Stimulated activated memory B cell treated with anti-CD40 and anti-IgM and Interleukin-4, amounts not matched to agents 10 μg/mL and 1 μg/mL and 100 μg/mL, for 72 hours (primary cell): Measurements from ENCODE around the gene FASTK.

Experiments
- ATAC-seq: fragments of 150-1000 bp; cut with Tn5 transposase; 2 replicates; pipeline ENCODE4 v1.10.0; 2021
- H3K27ac Mint-ChIP-seq: one replicate; pipeline ENCODE4 v1.8.0; 2022; ENCODE audit warnings: mild to moderate bottlenecking, mixed read lengths
- H3K27me3 Mint-ChIP-seq: one replicate; pipeline ENCODE4 v1.8.0; 2022; ENCODE audit warnings: mixed read lengths
- H3K36me3 Mint-ChIP-seq: one replicate; pipeline ENCODE4 v1.8.0; 2022; ENCODE audit warnings: mixed read lengths
- H3K4me1 Mint-ChIP-seq: one replicate; pipeline ENCODE4 v1.8.0; 2022; ENCODE audit warnings: mixed read lengths
- H3K4me3 Mint-ChIP-seq: one replicate; pipeline ENCODE4 v1.8.0; 2022; ENCODE audit warnings: mild to moderate bottlenecking, moderate library complexity, mixed read lengths
- H3K9me3 Mint-ChIP-seq: one replicate; pipeline ENCODE4 v1.8.0; 2022; ENCODE audit warnings: mixed read lengths

The FASTK gene

DNA sequence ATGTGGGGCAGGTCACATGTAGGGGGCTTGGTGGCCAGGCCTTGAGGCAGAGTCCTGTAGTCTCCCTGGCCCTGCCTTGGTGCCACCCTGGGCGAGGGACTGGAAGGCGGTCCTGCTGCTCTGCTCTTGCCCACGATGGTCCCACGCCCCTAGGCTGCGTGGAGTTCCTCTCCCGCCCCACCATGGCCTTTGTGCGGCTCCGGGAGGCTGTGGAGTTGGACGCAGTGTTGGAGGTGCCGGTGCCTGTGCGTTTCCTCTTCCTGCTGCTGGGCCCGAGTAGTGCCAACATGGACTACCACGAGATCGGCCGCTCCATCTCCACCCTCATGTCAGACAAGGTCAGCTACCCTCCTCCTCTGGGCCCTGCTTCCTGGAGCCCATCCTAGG is 10.0 kb downstream of the FASTK start:
- Mint-ChIP-seq H3K27ac (no peak overlapping the region), H3K4me3 (no peak overlapping the region), H3K9me3 (no peaks in the 10 kb centered on the region), H3K36me3 (peaks cover 63% of the 10 kb centered on the region), H3K27me3 (no peaks in the 10 kb centered on the region), H3K4me1 (peaks cover under 1% of the 10 kb centered on the region)
- ATAC-seq = no peak

DNA sequence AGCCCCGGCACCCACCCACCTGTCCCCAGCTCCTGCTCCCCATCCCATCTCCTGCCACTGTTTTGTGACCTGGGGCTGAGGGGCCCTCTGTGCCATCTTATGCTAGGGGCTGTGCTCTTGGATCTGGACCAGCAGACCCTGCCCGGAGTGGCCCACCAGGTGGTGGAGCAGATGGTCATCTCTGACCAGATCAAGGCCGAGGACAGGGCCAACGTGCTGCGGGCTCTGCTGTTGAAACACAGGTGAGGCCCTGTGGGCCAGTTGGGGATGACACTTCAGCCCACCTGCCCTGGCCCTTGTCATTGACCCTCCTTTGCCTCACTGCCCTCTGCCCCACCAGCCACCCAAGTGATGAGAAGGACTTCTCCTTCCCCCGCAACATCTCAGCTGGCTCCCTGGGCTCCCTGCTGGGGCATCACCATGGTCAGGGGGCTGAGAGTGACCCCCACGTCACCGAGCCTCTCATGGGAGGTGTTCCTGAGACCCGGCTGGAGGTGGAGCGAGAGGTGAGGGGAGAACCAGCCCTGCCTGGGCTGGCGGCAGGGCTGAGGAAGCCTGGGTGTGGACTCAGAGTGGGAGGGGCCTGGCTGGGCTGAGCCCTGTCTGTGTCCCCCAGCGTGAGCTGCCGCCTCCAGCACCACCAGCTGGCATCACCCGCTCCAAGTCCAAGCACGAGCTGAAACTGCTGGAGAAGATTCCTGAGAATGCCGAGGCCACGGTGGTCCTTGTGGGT is 10.6 kb downstream of the FASTK start:
- H3K9me3 Mint-ChIP-seq = no peaks in the 10 kb centered on the region
- H3K4me1 Mint-ChIP-seq = peaks cover 4% of the 10 kb centered on the region
- no peak overlapping the region for H3K27ac Mint-ChIP-seq
- no peak overlapping the region for H3K4me3 Mint-ChIP-seq
- no peak for ATAC-seq
- H3K36me3 Mint-ChIP-seq = peaks cover 62% of the 10 kb centered on the region
- H3K27me3 Mint-ChIP-seq = no peaks in the 10 kb centered on the region

DNA sequence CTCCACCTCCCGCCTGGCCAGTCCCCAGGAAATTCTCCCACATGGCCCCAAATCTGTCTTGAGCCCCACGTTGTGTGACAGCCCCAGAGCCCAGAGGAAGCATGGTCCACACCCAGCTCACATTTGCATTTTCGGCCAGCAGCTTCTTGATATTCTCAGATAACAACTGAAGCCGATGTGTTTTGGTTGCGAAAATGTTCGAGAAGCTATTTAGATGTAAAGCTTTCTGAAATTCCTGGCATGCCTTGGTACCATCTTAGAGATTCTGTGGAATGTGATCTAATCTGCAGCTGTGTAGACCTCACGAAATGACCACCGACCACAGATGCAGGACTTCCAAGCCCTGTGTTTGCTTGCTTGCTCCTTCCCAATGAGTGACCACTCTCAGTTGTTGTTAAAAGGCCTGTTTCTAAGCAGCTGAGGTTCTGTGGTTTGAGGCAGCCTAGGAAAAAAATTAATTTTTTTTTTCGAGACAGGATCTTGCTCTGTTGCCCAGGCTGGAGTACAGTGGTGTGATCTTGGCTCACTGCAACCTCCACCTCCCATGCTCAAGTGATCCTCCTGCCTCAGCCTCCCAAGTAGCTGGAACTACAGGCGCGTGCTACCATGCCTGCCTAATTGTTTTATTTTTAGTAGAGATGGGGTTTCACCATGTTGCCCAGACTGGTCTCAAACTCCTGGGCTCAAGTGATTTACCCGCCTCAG is 12.4 kb downstream of the FASTK start:
- Mint-ChIP-seq H3K27ac (no peak overlapping the region), H3K4me1 (peaks cover 4% of the 10 kb centered on the region), H3K27me3 (no peaks in the 10 kb centered on the region), H3K9me3 (no peaks in the 10 kb centered on the region), H3K36me3 (peaks cover 63% of the 10 kb centered on the region), H3K4me3 (no peak overlapping the region)
- ATAC-seq = no peak

DNA sequence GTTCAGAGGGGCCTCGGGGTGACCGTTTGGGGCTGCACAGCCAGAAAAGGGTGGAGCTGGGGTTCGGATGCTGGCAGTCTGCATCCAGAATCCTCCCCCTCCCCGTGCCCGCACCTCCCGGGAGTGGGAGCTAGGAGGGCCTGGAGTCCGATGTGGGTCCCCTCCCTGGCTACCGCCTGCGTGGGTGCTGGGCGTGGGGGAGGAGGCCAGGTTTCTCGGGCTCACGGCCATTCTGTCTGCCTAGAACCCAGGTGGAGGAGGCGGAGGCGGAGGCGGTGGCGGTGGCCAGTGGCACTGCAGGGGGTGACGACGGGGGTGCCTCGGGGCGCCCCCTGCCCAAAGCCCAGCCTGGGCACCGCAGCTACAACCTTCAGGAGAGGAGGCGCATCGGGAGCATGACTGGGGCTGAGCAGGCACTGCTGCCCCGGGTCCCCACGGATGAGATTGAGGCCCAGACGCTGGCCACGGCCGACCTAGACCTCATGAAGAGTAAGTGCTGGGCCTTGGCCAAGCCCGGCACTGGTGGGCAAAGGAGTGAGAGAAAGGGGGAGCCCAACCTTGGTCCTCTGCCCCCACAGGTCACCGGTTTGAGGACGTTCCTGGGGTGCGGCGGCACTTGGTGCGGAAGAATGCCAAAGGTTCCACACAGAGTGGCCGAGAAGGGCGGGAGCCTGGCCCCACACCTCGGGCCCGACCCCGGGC is 14.2 kb downstream of the FASTK start:
- Mint-ChIP-seq H3K9me3 (no peaks in the 10 kb centered on the region), H3K4me3 (no peak overlapping the region), H3K27ac (no peak overlapping the region), H3K4me1 (peaks cover 10% of the 10 kb centered on the region), H3K27me3 (no peaks in the 10 kb centered on the region), H3K36me3 (peaks cover 51% of the 10 kb centered on the region)
- peak; percentile 25 for ATAC-seq

DNA sequence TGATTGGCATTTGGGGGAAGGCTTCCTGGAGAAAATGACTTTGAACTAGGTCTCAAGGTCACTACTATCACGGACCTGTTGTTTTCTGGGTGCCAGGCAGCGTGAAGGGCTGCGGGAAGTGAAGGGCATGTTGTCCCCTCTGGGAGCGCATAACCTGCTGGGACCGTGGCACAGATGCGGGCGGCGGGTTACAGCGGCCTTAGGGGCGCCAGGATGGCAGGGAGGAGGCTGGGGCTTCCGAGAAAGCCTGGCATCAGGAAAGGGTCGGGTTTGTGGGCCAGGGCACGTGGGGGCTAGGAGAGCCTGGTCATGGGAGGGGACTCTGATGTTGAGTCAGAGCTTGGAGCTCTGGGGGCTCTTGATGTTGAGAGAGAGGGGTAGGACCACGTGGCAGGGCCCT is 15.1 kb downstream of the FASTK start:
- ATAC-seq = no peak
- Mint-ChIP-seq H3K27me3 (no peaks in the 10 kb centered on the region), H3K4me3 (no peak overlapping the region), H3K4me1 (peaks cover 19% of the 10 kb centered on the region), H3K9me3 (no peaks in the 10 kb centered on the region), H3K27ac (no peak overlapping the region), H3K36me3 (peaks cover 44% of the 10 kb centered on the region)

DNA sequence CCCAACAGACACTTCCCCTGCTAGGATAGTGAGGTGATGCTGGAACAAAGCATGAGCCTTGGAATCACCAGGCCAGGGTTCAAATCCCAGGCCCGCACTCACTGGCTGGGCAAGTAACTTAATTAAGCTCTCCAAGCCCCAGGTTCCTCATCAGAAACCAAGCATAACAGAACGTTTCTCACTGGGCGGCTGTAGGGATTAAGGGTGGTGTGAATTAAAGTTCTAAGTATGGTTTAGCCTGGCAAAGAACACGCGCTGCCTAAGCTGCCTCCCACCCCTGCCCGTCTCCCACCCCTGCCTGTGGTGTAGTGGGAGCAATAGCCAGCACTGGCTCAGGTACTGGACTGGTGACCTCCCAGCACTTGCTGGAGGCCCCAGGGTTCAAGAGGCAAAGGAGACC is 15.6 kb downstream of the FASTK start:
- H3K36me3 Mint-ChIP-seq = peaks cover 39% of the 10 kb centered on the region

DNA sequence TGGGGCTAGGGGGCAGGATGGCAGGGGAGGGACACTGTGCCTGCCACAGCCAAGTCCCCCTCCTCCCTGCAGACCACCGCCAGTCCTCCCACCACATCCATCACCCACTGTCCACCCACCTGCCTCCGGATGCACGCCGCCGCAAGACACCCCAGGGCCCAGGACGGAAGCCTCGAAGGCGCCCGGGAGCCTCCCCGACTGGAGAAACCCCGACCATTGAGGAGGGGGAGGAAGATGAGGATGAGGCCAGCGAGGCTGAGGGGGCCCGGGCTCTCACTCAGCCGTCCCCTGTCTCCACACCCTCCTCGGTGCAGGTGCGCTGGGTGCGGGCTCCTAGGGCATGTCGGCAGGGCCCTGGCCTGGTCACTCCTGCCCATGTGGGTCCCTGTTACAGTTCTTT is 16.2 kb downstream of the FASTK start:
- Mint-ChIP-seq H3K9me3 (no peaks in the 10 kb centered on the region), H3K36me3 (peaks cover 33% of the 10 kb centered on the region), H3K4me3 (no peak overlapping the region), H3K27ac (no peak overlapping the region), H3K4me1 (peaks cover 25% of the 10 kb centered on the region), H3K27me3 (no peaks in the 10 kb centered on the region)
- no peak for ATAC-seq

More for the DNA sequence above, 15.6 kb downstream of the FASTK start:
- no peak overlapping the region for H3K4me3 Mint-ChIP-seq
- ATAC-seq = no peak
- H3K27ac Mint-ChIP-seq = no peak overlapping the region
- H3K4me1 Mint-ChIP-seq = peaks cover 24% of the 10 kb centered on the region
- H3K27me3 Mint-ChIP-seq = no peaks in the 10 kb centered on the region
- no peaks in the 10 kb centered on the region for H3K9me3 Mint-ChIP-seq

DNA sequence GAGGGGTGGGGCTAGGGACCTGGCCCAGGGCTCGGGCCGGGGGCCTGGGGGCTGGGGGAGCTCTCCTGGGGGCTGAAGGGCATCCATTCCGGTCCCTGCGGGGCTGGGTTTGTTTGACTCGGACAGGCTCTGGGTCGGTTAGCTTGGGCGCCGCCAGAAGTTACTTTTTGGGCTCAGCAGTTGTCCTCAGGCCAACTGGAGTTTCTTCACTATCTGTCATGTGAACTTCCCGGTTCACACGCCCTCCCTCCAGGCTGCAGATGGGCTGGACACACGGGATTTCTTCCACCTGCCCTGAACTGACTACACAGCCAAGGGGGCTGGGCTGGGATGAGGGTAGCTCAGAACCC is 17.4 kb downstream of the FASTK start:
- peaks cover 36% of the 10 kb centered on the region for H3K4me1 Mint-ChIP-seq

DNA sequence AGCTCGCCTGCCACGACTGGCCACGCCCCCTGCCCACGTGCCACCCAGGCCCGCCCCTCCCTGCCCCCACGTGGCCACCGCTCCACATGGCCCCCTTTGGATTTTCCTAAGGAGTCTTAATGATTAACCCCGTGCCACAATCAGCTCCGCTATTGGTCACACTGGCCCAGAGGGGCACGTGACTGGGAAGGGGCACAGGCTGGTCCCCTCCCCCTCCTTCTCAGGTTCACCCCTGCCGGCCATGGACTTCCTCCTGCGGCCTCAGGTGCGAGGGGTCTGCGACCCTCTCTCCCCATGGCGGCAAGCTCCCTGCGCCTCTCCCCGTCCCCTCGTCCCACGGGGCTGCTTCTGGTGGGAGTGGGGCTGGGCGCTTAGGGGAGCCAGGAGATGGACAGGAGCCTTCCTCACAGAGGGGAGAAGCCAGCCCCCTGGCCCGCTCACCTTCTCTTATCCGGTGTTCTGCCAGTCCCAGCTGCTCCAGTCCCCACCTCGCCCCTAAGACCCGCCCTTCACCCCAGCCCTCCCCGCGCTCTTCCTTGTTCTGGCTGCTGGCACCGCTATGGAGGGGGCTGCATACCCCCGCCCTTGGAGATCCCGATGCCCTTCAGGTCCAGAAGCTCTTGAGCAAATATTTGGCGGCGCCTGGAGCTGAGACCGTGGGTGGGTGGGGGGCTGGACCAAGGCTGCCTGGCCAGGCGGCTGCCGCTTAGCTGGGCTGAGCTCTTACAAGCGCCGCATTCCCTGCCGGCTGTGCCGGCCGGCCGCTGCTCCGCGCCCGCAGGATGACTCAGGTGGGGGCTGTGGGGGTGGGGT is 18.0 kb downstream of the FASTK start:
- H3K36me3 Mint-ChIP-seq = peaks cover 19% of the 10 kb centered on the region
- no peak overlapping the region for H3K27ac Mint-ChIP-seq
- no peaks in the 10 kb centered on the region for H3K27me3 Mint-ChIP-seq
- H3K4me1 Mint-ChIP-seq = peaks cover 37% of the 10 kb centered on the region
- ATAC-seq = no peak
- no peaks in the 10 kb centered on the region for H3K9me3 Mint-ChIP-seq
- H3K4me3 Mint-ChIP-seq = no peak overlapping the region

More for the DNA sequence above, 17.4 kb downstream of the FASTK start:
- no peak for ATAC-seq
- Mint-ChIP-seq H3K27me3 (no peaks in the 10 kb centered on the region), H3K9me3 (no peaks in the 10 kb centered on the region), H3K36me3 (peaks cover 25% of the 10 kb centered on the region), H3K4me3 (no peak overlapping the region), H3K27ac (no peak overlapping the region)

DNA sequence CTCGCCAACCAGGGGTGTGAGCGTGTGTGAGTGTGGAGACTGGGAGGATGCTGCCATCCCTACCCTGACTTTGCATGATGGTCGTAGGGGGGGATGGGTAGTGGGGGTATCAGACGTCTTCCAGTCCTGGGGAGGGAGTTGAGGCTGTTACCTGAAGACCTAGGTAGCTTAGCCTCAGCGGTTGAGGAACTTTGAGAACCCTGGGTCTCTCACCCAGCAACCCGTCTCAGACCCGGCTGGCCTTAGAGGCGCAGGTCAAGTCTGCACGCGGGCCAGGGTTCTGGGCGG is 18.6 kb downstream of the FASTK start:
- Mint-ChIP-seq H3K36me3 (peaks cover 16% of the 10 kb centered on the region), H3K27ac (no peak overlapping the region), H3K4me3 (peak overlapping the region; percentile 88), H3K4me1 (peaks cover 43% of the 10 kb centered on the region), H3K9me3 (no peaks in the 10 kb centered on the region), H3K27me3 (no peaks in the 10 kb centered on the region)
- ATAC-seq = no peak

DNA sequence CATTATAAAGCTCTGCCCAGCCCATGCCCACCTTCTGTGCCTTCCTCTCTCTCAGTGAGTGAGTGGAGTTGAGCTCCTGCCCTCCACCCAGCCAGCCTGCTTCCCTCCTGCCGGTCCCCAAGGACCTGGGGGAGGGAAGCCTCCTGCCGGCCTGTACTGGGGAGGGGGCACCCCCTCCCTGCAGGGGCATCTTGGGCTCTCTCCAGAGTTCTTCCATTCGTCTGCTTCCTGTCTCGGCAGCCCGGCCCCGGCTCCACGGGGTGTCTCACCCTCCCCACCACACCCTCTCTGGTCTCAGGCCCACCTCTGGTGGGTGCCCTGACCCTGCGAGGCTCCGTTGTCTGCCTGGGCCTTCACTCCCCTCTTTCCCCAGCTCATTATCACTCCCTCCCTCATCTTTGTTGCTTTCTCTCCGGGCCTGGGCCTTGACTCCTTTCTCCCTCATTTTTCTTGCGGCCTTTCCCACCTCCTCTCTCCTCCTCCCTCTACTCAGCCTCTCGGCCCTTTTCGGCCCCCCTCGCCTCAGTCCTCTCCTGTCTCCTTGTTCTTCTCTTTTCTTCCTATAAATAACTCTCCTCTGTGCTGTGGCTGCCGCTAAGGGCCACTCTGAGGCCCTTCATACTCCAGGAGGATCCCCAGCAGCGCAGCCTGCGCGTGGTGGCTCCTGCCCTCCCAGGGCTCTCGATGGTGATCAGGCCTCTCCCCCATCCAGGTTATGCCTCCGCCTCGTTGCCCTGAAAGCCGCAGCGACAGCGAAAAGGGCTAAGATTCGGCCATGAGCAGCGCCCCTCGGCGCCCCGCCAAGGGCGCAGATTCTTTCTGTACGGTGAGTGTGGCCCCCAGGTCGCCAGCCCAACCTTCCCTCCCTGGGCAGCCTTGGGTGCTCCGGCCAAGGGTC is 19.1 kb downstream of the FASTK start:
- H3K9me3 Mint-ChIP-seq = no peaks in the 10 kb centered on the region
- H3K4me3 Mint-ChIP-seq = peak overlapping the region; percentile 88
- peaks cover 49% of the 10 kb centered on the region for H3K4me1 Mint-ChIP-seq
- no peaks in the 10 kb centered on the region for H3K27me3 Mint-ChIP-seq
- no peak for ATAC-seq
- peaks cover 16% of the 10 kb centered on the region for H3K36me3 Mint-ChIP-seq
- H3K27ac Mint-ChIP-seq = peak overlapping the region; percentile 86

DNA sequence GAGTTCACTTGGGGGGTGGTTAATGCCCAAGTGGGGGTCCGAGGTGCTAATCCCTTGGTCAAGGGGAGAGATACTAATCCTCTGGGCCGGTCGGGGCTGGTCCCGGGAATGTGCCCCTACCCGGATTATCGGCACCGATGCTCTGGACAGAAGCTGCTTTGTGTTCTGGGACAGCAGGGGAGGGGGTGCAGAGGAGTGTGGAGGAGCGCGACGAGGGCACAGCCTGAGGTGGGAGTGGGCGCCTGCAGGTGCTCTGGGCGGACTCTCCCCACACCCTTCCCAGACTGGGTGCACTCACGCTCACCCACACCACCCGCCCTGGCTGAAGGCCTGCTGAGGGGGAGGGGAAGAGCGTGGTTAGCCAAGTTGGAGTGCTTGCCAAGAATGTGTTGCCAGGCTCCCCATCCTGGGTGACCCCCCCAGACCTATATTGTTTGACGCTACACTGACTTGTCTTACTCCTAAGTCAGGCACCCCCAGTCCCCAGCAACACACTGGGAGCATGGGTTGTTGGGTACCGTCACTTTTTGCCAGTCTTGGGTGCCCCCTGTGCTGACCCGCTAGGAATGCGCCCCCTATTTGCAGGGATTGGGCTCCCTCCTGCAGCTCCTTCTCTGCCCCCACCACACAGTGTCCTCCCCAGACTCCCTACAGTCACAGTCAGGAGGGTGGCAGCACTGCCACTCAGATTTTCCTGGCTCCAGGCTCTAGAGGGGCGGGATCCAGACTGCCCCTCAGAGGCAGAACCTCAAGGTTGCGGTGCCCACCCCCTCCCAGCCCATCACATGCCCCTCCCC is 20.0 kb downstream of the FASTK start:
- Mint-ChIP-seq H3K9me3 (no peaks in the 10 kb centered on the region), H3K4me1 (peaks cover 50% of the 10 kb centered on the region), H3K27ac (peak overlapping the region; percentile 86), H3K36me3 (peaks cover 17% of the 10 kb centered on the region), H3K27me3 (no peaks in the 10 kb centered on the region), H3K4me3 (peak overlapping the region; percentile 88)
- ATAC-seq = no peak

DNA sequence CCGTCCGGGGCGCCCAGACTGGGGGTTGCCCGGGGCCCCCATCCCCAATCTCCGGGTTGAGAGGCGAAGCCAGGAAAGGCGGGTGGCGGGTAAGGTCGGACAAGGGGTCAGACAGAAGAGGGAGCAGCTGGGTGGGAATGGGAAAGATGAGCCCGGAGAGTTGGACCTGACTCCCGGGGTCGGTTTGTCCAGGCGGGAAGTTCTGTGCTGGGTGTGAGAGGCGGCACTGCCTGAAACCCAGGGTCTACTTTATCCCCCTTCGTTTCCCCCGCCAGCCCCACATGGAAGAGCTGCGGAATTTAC is 20.5 kb downstream of the FASTK start:
- no peaks in the 10 kb centered on the region for H3K27me3 Mint-ChIP-seq
- H3K27ac Mint-ChIP-seq = peak overlapping the region; percentile 86
- peaks cover 46% of the 10 kb centered on the region for H3K4me1 Mint-ChIP-seq
- peak overlapping the region; percentile 88 for H3K4me3 Mint-ChIP-seq
- no peaks in the 10 kb centered on the region for H3K9me3 Mint-ChIP-seq
- ATAC-seq = no peak
- H3K36me3 Mint-ChIP-seq = peaks cover 14% of the 10 kb centered on the region
